Sigmoid colon (tissue), 3 donors: ENCODE results near the gene NOP10.

Source experiments
- CTCF ChIP-seq, 4 experiments: fragments of 450-650 bp in 3 of 4; fragments of 200-600 bp in 1 of 4; IDR thresholded peaks; one replicate each; pipeline ENCODE4 v1.5.1; 2016 to 2019; ENCODE audit warnings: antibody characterized with exemption in 4 of 4, mild to moderate bottlenecking in 3 of 4, moderate library complexity in 2 of 4
- POLR2A ChIP-seq, 2 donors: fragments of 450-650 bp; IDR thresholded peaks; one replicate each; pipeline ENCODE4 v1.6.1; 2016; ENCODE audit warnings: antibody characterized with exemption in 2 of 2, mild to moderate bottlenecking in 2 of 2, moderate library complexity in 2 of 2

- TF ChIP-seq CTCF (IDR thresholded peaks at IDR 0.05) (no peak), POLR2A (IDR thresholded peaks at IDR 0.05) (no peak)
Observed at GRCh38 chr15:34357653-34358052, 14.7 kb upstream of the NOP10 start.
